GM12873 (cell line): ENCODE data around the gene OR2AT4.

ENCODE experiments used
- TF ChIP-seq, protein P1 (sequence below): IDR thresholded peaks from 2 replicates; pipeline ENCODE4 v1.5.1; 2012; ENCODE audit warnings: low read depth, mild to moderate bottlenecking, moderate library complexity, low read length, control low read depth; ENCODE audit not compliant: insufficient read depth; ENCODE audit errors: missing control alignments

The OR2AT4 gene

DNA sequence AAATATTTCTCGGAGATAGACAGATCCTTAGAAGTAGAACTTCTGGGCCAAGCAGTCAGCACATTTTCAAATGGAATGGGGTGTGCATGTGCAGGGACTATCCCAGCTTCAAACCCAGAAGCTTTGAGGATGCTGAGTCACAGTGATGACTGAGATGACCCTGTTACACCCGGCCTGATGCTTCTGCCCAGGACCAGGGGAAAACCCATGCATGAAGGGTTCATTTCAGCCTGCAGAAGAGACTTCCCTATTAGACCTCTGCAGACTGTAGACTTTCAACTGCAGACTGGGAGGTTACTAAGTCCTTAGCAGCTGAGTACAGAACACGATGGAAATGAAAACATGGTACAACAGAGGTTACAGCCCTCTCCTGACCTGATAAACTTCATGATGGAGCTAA lies 3.6 kb upstream of the OR2AT4 start:
- TF ChIP-seq, protein P1, sequence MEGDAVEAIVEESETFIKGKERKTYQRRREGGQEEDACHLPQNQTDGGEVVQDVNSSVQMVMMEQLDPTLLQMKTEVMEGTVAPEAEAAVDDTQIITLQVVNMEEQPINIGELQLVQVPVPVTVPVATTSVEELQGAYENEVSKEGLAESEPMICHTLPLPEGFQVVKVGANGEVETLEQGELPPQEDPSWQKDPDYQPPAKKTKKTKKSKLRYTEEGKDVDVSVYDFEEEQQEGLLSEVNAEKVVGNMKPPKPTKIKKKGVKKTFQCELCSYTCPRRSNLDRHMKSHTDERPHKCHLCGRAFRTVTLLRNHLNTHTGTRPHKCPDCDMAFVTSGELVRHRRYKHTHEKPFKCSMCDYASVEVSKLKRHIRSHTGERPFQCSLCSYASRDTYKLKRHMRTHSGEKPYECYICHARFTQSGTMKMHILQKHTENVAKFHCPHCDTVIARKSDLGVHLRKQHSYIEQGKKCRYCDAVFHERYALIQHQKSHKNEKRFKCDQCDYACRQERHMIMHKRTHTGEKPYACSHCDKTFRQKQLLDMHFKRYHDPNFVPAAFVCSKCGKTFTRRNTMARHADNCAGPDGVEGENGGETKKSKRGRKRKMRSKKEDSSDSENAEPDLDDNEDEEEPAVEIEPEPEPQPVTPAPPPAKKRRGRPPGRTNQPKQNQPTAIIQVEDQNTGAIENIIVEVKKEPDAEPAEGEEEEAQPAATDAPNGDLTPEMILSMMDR = no peak

DNA sequence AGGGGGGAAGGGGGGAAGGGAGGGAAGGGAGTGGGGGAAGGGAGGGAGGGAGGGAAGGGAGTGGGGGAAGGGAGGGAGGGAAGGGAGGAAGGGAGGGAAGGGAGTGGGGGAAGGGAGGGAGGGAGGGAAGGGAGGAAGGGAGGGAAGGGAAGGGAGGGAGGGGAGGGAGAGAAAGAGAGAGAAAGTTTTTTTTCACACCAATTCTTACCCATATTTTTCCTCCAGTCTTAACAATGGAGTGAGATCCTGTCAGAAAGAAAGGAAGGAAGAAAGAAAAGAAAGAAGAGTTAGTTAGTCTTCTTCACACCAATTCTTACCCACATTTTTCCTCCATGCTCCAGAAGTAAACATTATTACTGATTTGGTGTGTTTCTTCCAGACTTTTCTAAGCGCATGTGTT lies 3.0 kb upstream of the OR2AT4 start:
- TF ChIP-seq, protein P1 = no peak

DNA sequence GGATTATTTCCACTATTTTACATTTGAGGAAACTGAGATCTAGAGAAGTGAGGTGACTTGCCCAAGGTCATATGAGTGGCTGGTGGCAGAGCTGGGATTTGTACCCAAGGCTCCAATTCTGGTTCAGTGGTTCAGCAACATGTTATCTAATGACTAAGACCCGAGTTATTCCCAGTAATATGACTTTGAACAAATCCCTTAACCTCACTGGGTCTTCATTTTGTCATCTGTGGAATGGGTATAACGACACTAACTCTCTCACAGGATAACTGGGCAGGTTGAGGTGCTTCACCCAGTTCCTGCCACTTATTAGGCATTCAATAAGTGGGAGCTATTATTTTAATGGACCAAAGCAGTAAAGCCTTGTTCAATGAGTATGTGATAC lies 489 bp upstream of the OR2AT4 start:
- TF ChIP-seq, protein P1 = no peak

DNA sequence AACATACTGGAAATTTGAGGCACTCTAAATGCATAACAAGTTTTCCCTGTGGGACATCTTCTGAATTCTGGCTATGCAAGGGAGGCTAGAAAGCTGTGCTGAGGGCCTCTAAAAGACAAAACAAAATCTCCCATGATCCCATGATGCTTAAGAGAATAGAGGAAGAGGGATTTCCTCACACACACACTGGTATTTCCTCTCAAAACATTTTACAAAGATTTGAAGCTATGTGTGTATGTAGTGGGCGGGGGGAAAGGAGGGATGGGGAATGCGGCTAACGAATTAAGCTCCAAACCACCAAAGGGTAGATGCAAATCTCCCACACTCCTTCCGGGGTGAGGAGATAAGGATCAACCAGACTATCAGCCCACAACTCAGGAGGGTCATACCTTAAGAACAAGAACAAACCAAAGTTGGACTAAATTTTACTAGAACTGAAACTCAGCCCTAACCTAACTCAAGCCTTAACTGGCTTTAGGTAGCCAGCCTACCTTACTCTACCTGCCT lies 6.0 kb downstream of the OR2AT4 start:
- TF ChIP-seq, protein P1 = no peak

DNA sequence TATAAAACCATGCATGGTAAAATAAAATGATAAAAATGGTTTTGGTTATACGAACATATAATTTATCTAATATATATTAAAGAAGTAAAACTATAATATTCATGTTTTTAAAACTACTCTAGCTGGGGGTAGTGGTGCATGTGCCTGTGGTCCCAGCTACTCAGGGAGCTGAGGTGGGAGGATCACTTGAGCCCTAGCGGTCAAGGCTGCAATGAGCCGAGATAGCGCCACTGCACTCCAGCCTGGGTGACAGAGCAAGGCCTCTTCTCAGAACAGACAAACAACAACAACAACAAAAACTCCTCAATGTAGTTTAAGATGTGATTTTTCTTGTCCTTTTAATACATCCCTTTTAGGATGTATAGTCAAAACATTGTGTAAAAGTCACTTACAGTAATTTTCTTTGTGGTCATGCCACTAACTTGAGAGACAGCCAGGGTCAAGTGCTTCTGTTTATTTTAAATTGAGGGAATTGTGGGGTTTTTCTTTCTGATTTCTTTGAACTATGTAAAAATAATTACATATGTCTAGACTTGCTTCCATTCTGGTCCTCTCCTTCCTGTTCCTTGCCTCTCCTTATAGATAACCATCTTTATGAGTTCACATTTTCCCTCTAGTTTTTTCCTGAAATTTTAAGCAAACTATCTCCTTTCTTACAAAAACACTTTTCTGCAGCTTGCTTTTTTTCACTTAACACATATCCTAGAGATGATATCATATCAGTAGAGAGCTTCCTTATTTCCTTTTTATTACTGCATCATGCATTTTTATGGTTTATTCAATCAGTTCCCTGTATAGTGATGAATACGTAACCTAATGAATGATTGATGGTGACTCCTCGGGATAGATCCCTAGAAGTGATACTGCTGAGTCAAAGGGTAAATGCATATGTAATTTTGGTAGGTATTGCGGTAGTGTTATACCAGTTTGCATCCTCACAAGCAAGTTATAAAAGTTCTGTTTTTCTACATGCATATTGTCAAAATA lies 9.1 kb downstream of the OR2AT4 start:
- TF ChIP-seq, protein P1 = no peak

DNA sequence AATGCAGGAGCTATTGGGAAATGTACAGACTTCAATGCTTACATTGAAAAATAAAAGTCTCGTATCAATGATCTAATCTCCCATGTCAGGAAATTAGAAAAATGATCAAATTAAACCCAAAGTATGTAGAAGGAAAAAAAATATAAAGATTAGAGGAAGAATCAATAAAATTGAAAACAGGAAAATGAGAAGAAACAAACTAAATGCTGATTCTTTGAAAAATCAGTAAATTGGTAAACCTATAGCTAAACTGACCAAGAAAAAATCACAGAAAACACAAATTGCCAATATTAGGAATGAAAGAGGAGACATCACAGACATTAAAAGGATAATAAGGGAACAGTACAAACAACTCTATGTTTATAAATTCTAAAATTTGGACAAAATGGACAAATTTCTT lies 11.8 kb downstream of the OR2AT4 start:
- TF ChIP-seq, protein P1 = no peak

DNA sequence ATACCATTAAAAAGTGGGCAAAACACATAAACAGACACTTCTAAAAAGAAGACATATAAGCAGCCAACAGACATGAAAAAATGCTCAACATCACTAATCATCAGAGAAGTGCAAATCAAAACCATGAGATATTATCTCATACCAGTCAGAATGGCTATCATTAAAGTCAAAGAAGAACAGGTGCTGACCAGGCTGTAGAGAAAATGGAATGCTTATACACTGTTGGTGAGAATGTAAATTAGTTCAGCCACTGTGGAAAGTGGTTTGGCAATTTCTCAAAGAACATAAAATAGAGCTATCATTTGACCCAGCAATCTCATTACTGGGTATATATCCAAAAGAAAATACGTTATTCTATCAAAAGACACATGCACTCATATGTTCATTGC lies 13.5 kb downstream of the OR2AT4 start:
- TF ChIP-seq, protein P1 = no peak
